Activated CD8-positive, alpha-beta memory T cell treated with anti-CD3 and anti-CD28 coated beads for 4 hours (primary cell): ENCODE data around the gene BRD1.

Experiments
- DNase-seq, 2 donors: peaks; one replicate each; pipeline ENCODE4 v3.0.0-alpha.2; 2020; ENCODE audit warnings: low read depth in 2 of 2

BRD1 gene

DNA sequence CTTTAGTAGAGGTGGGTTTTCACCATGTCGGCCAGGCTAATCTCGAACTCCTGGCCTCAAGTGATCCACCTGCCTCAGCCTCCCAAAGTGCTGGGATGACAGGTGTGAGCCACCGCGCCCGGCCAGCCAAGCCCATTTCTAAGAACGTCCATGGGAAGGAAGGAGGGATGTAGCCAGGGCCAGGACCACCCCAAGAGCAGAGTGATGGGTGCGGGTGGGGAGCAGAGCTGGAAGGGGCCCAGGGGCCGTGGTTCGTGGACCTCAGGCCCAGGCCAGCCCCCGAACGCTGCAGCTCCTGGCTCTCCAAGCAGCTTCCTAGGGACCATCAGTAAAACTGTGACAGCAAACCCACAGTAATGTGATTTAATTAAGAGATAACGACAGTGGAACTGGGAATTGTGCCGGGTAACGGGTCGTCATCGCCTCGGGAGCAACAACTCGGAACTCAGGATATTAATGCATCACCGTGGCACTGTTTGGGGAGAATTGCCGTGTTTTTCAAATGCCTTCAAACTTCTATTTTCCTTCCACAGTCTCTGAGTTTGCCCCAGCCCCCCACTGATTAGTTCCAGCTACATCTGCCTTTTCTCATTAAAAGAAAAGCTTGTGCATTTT is 74.3 kb downstream of the BRD1 start:
- DNase-seq: no peak

DNA sequence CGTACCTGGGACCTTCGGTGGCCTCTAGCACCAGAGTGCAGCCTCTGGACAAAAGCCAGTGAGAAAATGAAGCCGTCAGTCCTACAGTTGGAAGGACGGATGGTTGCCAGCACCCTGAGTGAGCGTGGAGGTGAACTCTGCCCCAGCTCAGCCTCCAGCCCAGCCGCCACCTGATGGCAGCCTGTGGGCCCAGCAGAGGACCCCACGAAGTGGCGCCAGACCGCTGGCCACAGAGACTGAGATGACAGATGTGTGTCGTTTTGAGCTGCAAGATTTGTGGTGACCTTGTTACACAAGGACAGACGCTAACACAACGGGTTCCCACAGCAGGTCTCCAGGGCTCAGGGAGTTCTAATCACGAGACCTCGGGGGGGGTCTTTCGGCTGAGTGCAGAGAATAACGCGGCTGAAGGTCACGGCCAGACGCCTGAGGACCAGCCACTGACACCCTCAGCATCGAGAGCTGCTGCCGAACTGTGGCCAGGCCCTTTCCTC is 75.0 kb downstream of the BRD1 start:
- no peak for DNase-seq

DNA sequence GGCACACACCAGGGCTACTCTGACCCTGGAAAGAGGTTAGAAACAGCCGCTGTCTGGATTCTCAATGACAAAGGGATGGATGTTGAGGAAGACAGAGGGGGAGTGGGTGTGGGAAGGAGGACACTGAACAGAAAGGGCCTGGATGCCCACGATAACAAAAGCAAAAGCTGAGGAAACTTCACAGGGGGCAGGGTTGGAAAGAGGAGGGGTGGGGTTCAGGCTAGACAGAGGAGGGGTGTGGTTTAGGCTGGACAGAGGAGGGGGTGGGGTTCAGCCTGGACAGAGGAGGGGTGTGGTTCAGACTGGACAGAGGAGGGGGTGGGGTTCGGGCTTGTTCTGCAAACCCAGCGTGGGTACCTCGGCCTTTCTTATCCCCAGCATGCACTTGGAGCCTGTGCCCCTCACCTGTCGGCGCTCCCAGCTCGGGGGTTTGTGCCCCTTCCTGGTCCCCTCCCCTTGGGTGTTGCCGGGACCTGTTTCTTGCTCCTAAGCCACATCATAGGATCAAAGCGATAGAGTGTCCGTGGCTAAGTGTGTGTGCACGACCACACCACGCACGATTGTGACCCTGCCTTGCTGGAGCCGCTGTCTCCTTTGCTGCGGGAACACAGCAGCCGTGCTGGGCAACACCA is 75.6 kb downstream of the BRD1 start:
- no peak for DNase-seq

DNA sequence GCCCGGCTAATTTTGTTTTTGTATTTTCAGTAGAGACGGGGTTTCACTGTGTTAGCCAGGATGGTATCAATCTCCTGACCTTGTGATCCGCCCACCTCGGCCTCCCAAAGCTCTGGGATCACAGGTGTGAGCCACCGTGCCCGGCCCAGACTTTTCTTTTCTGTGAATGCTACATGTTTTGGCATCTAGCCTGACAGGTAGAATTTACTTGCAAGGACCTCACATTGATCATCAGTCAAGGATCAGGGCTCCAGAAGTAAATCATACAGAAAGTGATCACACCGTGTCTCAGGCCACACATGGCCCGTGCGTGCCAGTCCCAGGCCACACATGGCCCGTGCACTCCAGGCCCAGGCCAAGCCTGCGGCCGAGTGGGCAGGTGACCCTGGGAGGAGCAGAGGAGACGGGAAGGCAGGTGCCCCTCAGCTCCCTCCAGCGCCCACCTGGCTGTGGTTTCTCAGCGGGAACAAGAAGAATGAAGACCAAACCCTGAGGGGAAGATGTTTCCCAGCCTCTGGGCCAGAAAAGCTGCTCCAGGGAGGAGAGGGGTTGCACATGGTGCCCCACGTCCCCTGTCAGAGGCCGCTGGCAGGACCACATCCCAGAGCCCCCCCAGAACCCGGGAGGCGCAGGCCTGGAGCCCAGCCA is 76.2 kb downstream of the BRD1 start:
- no peak for DNase-seq

DNA sequence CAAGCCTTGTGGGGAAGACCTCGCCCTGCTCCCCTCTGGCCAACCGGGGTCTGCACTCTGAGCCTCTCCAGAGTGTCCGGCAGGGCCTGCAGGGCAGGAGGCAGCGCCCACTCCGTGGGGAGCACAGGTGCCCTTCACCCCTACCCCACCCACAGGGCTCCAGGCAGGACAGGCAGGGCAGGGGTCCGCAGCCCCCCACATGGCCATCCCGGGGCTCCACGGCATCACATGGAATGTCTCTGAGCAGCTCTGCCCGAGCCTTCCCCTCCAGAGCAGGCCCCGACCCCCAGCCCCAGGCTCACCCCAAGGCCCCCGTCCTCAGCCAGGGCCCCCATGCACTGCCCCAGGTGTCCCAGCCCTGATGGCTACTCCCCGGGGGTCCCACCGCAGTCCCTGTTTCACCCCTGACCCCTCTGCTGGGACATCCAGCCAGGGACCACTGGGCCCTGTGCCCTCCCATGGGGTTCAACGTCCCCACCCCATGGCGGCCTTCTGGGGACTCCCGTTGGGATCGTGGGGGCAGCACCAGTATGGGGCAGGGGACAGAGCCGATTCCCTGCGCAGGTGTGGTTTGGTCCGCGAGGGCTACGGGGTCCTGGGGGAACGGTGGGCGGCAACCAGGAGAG is 77.7 kb downstream of the BRD1 start:
- no peak for DNase-seq

DNA sequence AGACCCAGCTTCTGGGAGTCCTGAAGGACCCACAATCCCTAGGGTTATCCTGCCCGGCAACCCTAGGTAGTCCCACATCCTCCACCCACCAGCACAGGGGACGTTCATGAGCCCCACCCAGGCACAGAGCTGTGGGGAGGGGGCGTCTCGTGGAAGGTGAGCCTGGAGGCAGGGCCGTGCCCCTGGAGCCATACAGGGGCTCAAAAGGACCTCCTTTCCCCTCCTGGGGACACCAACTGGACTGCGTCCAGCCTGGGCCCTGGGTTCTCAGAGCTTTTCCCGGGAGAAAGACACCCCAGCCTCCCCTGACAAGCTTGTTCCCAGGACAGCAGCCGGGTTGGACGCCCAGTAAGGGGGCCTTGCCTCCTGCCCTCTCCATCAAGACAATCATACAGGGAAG is 78.4 kb downstream of the BRD1 start:
- no peak for DNase-seq

GRCh38 chr22:49748514-49748913 is 79.2 kb downstream of the BRD1 start:
- no peak for DNase-seq

DNA sequence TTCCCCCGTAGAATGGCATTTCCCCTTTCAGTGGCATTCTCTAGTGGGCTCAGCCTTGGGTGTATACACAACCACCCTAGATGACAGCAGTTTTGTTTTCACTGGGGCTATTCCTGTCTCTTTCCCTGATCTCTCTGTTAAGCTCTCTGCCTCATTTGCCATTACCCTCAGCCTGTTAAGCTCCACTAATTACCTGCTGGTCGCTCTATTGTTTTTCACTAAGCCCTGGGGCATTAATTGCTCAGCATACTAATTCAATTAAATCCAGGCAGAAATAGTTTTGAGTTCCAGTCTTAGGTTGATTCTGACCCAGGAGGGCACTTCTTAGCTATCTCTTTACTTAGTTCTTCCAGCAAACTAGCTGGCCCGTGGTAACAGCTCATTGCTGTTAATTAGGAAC is 80.0 kb downstream of the BRD1 start:
- no peak for DNase-seq

GRCh38 chr22:49747130-49747529 is 80.5 kb downstream of the BRD1 start:
- no peak for DNase-seq

GRCh38 chr22:49746065-49746464 is 81.6 kb downstream of the BRD1 start:
- no peak for DNase-seq

DNA sequence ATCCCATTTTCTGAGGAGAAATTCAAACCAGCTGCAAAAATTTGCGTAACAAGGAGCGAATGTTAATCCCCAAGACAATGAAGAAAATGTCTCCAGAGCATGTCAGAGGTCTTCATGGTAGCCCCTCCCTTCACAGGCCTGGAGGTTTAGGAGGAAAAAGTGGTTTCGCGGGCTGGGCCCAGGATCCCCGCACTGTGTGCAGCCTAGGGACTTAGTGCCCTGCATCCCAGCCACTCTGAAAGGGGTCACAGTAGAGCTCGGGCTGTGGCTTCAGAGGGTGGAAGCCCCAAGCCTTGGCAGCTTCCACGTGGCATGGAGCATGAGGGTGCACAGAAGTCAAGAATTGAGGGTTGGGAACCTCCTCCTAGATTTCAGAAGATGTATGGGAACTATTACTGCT is 87.4 kb downstream of the BRD1 start:
- DNase-seq: no peak

GRCh38 chr22:49739138-49739537 is 88.5 kb downstream of the BRD1 start:
- DNase-seq: no peak

- no peak for DNase-seq
Measured at GRCh38 chr22:49738566-49738965, 89.1 kb downstream of the BRD1 start.

GRCh38 chr22:49738006-49738405 is 89.7 kb downstream of the BRD1 start:
- DNase-seq: no peak

DNA sequence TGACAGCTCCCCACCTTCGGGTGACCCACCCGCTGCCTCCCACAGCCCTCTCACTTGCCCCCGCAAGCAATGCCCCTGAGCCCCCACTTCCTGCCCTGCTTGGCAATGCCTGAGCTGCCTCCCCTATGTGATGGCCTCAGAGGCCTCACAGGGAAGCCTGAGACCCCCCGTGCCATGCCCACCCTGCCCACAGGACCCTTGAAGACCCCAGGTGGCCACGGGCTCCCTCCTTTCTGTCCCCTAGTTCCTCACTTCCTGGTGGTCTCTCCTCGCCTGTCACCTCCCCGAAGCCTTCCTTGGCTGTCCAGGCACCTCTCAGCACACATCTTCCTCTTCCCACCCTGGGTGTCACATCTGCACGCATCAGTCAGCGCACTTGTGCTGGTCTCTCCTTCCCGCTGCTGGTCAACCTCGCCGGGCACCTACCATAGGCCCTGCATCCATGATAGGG is 90.5 kb downstream of the BRD1 start:
- DNase-seq: no peak

GRCh38 chr22:49736538-49736937 is 91.1 kb downstream of the BRD1 start:
- DNase-seq: no peak

DNA sequence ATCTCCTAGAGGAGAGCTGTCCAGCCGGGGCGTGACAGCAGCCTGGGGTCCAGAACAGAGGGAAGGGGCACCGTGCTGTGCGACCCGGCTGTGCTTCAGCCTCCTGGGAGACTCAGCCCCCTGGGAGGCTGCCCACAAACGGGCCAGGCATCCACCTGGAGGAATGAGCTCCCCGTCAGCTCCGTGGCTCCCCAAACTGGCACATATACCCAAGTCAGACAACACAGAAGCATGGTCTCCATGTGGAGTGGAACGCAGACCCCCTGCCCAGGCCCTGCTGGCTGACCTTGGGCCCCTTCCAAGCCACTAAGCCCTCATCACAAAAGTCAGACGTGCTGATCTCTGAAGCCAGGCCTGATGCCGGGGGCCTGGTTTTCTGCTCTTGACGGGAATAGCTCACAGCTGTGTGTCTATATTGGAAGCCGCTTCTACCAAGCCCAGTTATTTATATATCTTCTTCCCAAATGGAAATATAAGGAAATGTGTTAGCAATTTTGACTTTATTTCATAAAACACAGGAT is 91.7 kb downstream of the BRD1 start:
- DNase-seq: no peak

DNA sequence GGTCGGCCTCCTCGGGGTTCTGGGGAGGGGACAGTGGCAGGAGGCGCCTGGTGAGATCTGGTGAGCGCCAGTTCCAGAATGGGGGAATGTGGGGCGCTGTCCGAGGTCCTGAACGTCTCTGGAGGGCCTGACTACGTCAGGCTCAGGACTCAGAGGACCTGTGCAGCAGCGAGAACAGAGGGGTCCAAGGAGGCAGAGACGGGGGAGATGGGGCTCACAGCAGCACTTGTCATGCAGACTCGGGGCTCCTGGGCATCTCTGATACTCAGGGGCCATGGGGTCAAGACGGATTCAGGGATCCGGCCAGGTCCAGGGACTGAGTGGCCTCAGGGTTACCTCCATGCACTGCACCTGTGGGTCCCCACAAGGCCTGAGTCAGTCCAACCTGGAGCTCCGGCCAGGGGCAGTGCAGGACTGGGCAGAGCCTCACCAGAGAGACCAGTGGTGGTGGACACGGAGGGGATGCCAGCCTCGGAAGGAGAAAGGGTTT is 92.2 kb downstream of the BRD1 start:
- DNase-seq: no peak

GRCh38 chr22:49734882-49735281 is 92.8 kb downstream of the BRD1 start:
- DNase-seq: no peak

DNA sequence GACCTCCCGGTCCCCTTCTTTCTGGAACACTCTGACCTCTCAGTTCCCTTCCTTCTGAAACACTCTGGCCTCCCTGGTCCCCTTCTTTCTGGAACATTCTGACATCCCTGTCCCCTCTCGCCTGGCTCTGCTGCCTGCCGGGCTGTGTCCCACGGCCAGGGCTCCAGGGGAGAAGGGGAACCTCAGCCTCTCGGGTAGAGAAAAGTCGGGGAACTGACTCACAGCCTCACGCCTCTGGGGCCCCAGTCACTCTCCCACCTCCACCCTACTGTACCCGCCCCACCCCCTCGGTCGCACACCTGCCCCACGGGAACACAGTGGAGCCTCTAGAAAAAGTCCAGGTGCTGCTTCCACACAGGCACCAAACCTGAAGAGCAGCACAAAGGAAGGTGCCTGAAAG is 93.3 kb downstream of the BRD1 start:
- DNase-seq: no peak

- no peak for DNase-seq
Measured at GRCh38 chr22:49733631-49734030, 94.0 kb downstream of the BRD1 start.

DNA sequence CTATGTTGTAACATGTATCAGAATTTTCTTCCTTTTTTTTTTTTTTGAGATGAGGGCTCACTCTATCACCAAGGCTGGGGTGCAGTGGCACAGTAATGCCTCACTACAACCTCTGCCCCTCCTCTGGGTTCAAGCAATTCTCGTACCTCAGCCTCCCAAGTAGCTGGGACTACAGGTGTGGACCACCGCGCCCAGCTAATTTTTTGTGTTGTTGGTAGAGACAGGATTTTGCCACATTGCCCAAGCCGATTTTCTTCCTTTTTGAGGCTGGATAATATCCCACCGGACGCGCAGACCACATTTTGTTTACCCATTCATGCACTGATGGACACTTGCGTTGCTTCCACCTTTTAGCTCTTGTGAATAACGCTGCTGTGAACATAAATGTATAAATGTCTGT is 97.0 kb downstream of the BRD1 start:
- no peak for DNase-seq
